ENCODE measurements around the gene CCDC74B.
"Not testable (repeated sequence)": the region's sequence is repeated elsewhere in the genome, so short reads cannot be mapped to it uniquely, and the experiment has no call there.

GRCh38 chr2:130138841-130139251 is 6.1 kb downstream of the CCDC74B start:
- not testable (repeated sequence) for TF ChIP-seq FOXA1 (IDR thresholded peaks at IDR 0.05); BHLHE40 (IDR thresholded peaks at IDR 0.05; ENCODE audit: borderline replicate concordance); TARDBP (IDR thresholded peaks at IDR 0.05); PKNOX1 (IDR thresholded peaks at IDR 0.05); ARNT (IDR thresholded peaks at IDR 0.05); SP1 (IDR thresholded peaks at IDR 0.05); HDGF (IDR thresholded peaks at IDR 0.05; ENCODE audit: borderline replicate concordance); FOXK2 (IDR thresholded peaks at IDR 0.05); ELF4 (IDR thresholded peaks at IDR 0.05); FOXM1 (IDR thresholded peaks at IDR 0.05; ENCODE audit: borderline replicate concordance); SUZ12 (IDR thresholded peaks at IDR 0.05); CTBP1 (IDR thresholded peaks at IDR 0.05; ENCODE audit: borderline replicate concordance)
